ENCODE results near the gene TUBGCP5.

- TF ChIP-seq POLR2A (IDR thresholded peaks at IDR 0.05): no peak
- TF ChIP-seq CTCF (IDR thresholded peaks at IDR 0.05): no peak
These were observed 13.2 kb upstream of the TUBGCP5 start for GRCh38 chr15:23052522-23052921.
